GM21526 (cell line): ENCODE measurements around the gene MSL3B.

Experiments used
- ATAC-seq: cut with Tn5 transposase; IDR thresholded peaks from one replicate; pipeline ENCODE4 v1.9.1; 2021; ENCODE audit warnings: moderate library complexity; ENCODE audit not compliant: unreplicated experiment, low FRiP score

MSL3B gene

GRCh38 chr2:233818639-233819621 lies 49.3 kb downstream of the MSL3B start:
- no peak for ATAC-seq

GRCh38 chr2:233817995-233818638 lies 50.1 kb downstream of the MSL3B start:
- ATAC-seq: no peak

- no peak for ATAC-seq
These were observed 50.8 kb downstream of the MSL3B start for GRCh38 chr2:233817361-233817911.

GRCh38 chr2:233816771-233817170 lies 51.4 kb downstream of the MSL3B start:
- ATAC-seq: no peak

GRCh38 chr2:233816334-233816733 lies 51.9 kb downstream of the MSL3B start:
- ATAC-seq: no peak

- no peak for ATAC-seq
These were observed 52.3 kb downstream of the MSL3B start for GRCh38 chr2:233815861-233816260.
